ENCODE data around the gene TRIM37.

DNA sequence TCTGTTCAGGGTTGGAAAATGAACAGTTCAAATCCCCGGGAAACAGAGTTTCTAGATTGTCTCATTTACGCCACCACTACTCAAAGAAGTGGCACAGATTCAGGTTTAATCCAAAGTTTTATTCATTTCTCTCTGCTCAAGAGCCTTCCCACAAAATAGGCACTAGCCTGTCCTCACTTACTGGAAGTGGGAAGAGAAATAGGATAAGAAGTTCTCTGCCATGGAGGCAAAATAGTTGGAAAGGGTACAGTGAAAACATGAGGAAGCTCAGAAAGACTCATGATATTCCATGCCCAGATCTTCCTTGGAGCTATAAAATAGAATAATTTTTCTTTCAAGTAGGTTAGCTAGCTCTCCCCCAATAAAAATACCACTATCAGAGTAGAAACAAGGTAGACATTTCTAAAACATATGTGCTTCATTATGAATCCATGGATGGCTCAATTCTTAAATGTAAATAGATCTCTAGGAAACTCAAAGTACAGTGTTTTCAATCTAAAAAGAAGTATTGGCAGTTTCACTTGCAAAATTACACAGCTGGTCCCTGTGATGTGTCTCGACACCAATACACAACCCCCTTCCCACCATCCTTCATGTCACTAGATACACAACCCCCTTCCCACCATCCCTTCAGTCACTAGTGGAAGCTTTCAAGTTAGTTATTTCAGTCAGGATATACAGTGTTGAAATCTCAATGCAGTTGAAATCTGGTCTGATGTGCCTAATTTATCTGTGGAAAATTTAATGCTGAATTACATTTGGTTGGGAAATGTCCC lies 125.8 kb downstream of the TRIM37 start:
- TF ChIP-seq, protein P1, sequence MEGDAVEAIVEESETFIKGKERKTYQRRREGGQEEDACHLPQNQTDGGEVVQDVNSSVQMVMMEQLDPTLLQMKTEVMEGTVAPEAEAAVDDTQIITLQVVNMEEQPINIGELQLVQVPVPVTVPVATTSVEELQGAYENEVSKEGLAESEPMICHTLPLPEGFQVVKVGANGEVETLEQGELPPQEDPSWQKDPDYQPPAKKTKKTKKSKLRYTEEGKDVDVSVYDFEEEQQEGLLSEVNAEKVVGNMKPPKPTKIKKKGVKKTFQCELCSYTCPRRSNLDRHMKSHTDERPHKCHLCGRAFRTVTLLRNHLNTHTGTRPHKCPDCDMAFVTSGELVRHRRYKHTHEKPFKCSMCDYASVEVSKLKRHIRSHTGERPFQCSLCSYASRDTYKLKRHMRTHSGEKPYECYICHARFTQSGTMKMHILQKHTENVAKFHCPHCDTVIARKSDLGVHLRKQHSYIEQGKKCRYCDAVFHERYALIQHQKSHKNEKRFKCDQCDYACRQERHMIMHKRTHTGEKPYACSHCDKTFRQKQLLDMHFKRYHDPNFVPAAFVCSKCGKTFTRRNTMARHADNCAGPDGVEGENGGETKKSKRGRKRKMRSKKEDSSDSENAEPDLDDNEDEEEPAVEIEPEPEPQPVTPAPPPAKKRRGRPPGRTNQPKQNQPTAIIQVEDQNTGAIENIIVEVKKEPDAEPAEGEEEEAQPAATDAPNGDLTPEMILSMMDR (optimal IDR thresholded peaks at IDR 0.05 in 1 of 3, IDR thresholded peaks at IDR 0.05 in 1 of 3, conservative IDR thresholded peaks at IDR 0.05 in 1 of 3; ENCODE audit: extremely low read depth in 1 of 3, insufficient read depth in 2 of 3, low read length in 3 of 3), result no peak
- TF ChIP-seq EZH2 (IDR thresholded peaks at IDR 0.05; ENCODE audit: low read length), result no peak

All from keratinocyte (primary cell).